NCI-H2171 treated with DMSO at 0.1 percent for 48 hours (cell line): Measurements from ENCODE around the gene ARCN1.

Source experiments
- DNase-seq: peaks from one replicate; lab custom pipeline; 2025; lab: John Stamatoyannopoulos, UW

The ARCN1 gene

GRCh38 chr11:118572061-118572980 is at the start of gene ARCN1:
Gene ARCN1 (plus strand): TSS chr11:118572409. CDS start chr11:118572548, 139 bp downstream.
- peak; percentile 63 for DNase-seq

- no peak for DNase-seq
These were observed 49.6 kb upstream of the ARCN1 start for GRCh38 chr11:118522571-118523072.

GRCh38 chr11:118524356-118524755 is 47.9 kb upstream of the ARCN1 start:
- DNase-seq, result no peak

- DNase-seq, result no peak
These were observed 47.3 kb upstream of the ARCN1 start for GRCh38 chr11:118524757-118525470.

GRCh38 chr11:118526688-118527087 is 45.5 kb upstream of the ARCN1 start:
- no peak for DNase-seq

- DNase-seq, result no peak
These were observed 45.1 kb upstream of the ARCN1 start, which contains the start of gene TTC36 for GRCh38 chr11:118527109-118527508. Gene TTC36 (plus strand): TSS chr11:118527474. CDS start chr11:118527495, 21 bp downstream.

- DNase-seq, result no peak
These were observed 43.7 kb upstream of the ARCN1 start for GRCh38 chr11:118528511-118528910.

- DNase-seq, result no peak
These were observed 42.5 kb upstream of the ARCN1 start for GRCh38 chr11:118529584-118530175.

GRCh38 chr11:118530180-118530682 is 42.0 kb upstream of the ARCN1 start:
- peak; percentile 18 for DNase-seq

- DNase-seq, result peak; percentile 61
These were observed 41.3 kb upstream of the ARCN1 start, which contains the start of gene TMEM25 for GRCh38 chr11:118530683-118531596. Gene TMEM25 (plus strand): TSS chr11:118531192. CDS start chr11:118531802, 610 bp downstream.

GRCh38 chr11:118531597-118532084 is 40.6 kb upstream of the ARCN1 start:
- DNase-seq, result no peak

- no peak for DNase-seq
These were observed 40.1 kb upstream of the ARCN1 start for GRCh38 chr11:118532091-118532490.

GRCh38 chr11:118532852-118533768 is 39.1 kb upstream of the ARCN1 start:
- DNase-seq, result no peak

- DNase-seq, result no peak
These were observed 38.2 kb upstream of the ARCN1 start for GRCh38 chr11:118533769-118534729.

- no peak for DNase-seq
These were observed 36.9 kb upstream of the ARCN1 start for GRCh38 chr11:118535261-118535660.

GRCh38 chr11:118536726-118537125 is 35.5 kb upstream of the ARCN1 start:
- no peak for DNase-seq

- no peak for DNase-seq
These were observed 34.7 kb upstream of the ARCN1 start for GRCh38 chr11:118537409-118537980.

GRCh38 chr11:118544010-118544646 is 28.1 kb upstream of the ARCN1 start:
- DNase-seq, result no peak
